Measurements from ENCODE around the gene AMIGO2.
"Not testable (repeated sequence)": the region's sequence is repeated elsewhere in the genome, so short reads cannot be mapped to it uniquely, and the experiment has no call there.

AMIGO2 gene

GRCh38 chr12:47074757-47075156 is 5.0 kb downstream of the AMIGO2 start:
- no peak for DNase-seq (ENCODE audit: low read depth in 2 of 2)

GRCh38 chr12:47073951-47074350 is 5.8 kb downstream of the AMIGO2 start:
- DNase-seq (ENCODE audit: low read depth in 2 of 2), result no peak

- no peak for DNase-seq (ENCODE audit: low read depth in 2 of 2)
Measured at GRCh38 chr12:47071241-47071852, 8.4 kb downstream of the AMIGO2 start.

- DNase-seq (ENCODE audit: low read depth in 2 of 2), result no peak
Measured at GRCh38 chr12:47070310-47070709, 9.4 kb downstream of the AMIGO2 start.

- DNase-seq (ENCODE audit: low read depth in 2 of 2), result no peak
Measured at GRCh38 chr12:47068539-47068938, 11.2 kb downstream of the AMIGO2 start.

- DNase-seq (ENCODE audit: low read depth in 2 of 2), result no peak
Measured at GRCh38 chr12:47067771-47068431, 11.9 kb downstream of the AMIGO2 start.

GRCh38 chr12:47067176-47067575 is 12.6 kb downstream of the AMIGO2 start:
- DNase-seq (ENCODE audit: low read depth in 2 of 2), result no peak

- no peak for DNase-seq (ENCODE audit: low read depth in 2 of 2)
Measured at GRCh38 chr12:47066278-47067025, 13.3 kb downstream of the AMIGO2 start.

GRCh38 chr12:47065546-47065945 is 14.2 kb downstream of the AMIGO2 start:
- no peak for DNase-seq (ENCODE audit: low read depth in 2 of 2)

GRCh38 chr12:47058640-47059039 is 21.1 kb downstream of the AMIGO2 start:
- not testable (repeated sequence) for DNase-seq (ENCODE audit: low read depth in 2 of 2)

GRCh38 chr12:47056944-47057343 is 22.8 kb downstream of the AMIGO2 start:
- not testable (repeated sequence) for DNase-seq (ENCODE audit: low read depth in 2 of 2)

GRCh38 chr12:47055856-47056255 is 23.9 kb downstream of the AMIGO2 start:
- not testable (repeated sequence) for DNase-seq (ENCODE audit: low read depth in 2 of 2)

- no peak for DNase-seq (ENCODE audit: low read depth in 2 of 2)
Measured at GRCh38 chr12:47054659-47055058, 25.1 kb downstream of the AMIGO2 start.

GRCh38 chr12:47053961-47054360 is 25.8 kb downstream of the AMIGO2 start:
- DNase-seq (ENCODE audit: low read depth in 2 of 2), result no peak

GRCh38 chr12:47052274-47052673 is 27.5 kb downstream of the AMIGO2 start:
- DNase-seq (ENCODE audit: low read depth in 2 of 2), result no peak

GRCh38 chr12:47051291-47051690 is 28.5 kb downstream of the AMIGO2 start:
- DNase-seq (ENCODE audit: low read depth in 2 of 2), result not testable (repeated sequence)

- no peak for DNase-seq (ENCODE audit: low read depth in 2 of 2)
Measured at GRCh38 chr12:47048541-47048940, 31.2 kb downstream of the AMIGO2 start.

GRCh38 chr12:47041327-47041726 is 38.4 kb downstream of the AMIGO2 start:
- DNase-seq (ENCODE audit: low read depth in 2 of 2), result no peak

- no peak for DNase-seq (ENCODE audit: low read depth in 2 of 2)
Measured at GRCh38 chr12:47039756-47040155, 40.0 kb downstream of the AMIGO2 start.

GRCh38 chr12:47039079-47039478 is 40.7 kb downstream of the AMIGO2 start:
- no peak for DNase-seq (ENCODE audit: low read depth in 2 of 2)

- DNase-seq (ENCODE audit: low read depth in 2 of 2), result no peak
Measured at GRCh38 chr12:47038270-47038748, 41.5 kb downstream of the AMIGO2 start.

GRCh38 chr12:47035484-47035883 is 44.3 kb downstream of the AMIGO2 start:
- no peak for DNase-seq (ENCODE audit: low read depth in 2 of 2)

- DNase-seq (ENCODE audit: low read depth in 2 of 2), result no peak
Measured at GRCh38 chr12:47034661-47035060, 45.1 kb downstream of the AMIGO2 start.
